ENCODE measurements around the gene GRAMD1B. TPM values are rescaled to one million over a fixed set of nuclear protein-coding genes. Genes with fewer than 3 reads are reported as not detected.

GRAMD1B gene
- total RNA-seq, 6 donors from 2014 or later, result 5.8 to 132 (median 10.1) TPM

DNA sequence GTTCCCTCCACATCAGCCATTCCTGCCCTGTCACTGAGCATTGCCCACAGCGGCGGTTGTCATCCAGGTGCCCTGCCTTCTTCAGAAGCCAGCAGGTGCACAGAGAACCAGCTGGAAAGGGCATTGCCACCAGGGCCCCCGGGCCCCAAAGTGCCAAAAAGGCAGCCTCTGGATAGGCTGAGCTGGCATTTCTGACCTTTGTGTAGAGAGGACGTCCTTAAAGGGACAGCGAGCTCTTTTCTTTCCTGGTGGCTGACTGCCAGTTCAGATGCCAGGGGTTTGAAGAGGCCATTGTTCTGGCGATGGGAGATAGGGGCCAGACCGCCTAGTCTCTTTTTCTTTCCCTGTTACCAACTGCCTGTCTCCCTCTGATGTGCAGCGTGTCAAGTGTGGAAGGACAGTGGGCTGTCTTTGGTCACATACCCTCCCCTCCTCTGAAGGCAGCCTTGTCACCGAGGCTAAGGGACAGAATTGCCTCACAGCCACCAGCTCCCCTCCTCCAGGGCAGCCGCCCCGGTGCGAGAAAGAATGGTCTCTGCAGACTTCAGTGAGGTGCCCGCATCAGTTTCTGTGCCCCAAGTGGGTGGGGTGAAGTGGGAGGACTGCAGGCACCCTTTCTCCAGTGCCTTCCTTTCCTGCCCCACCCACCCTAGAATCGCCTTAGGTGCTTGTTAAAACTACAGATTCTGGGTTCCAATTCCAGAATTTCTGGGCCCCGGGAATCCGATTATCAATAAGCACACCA lies 114.7 kb downstream of the GRAMD1B start:
- Histone ChIP-seq H3K27me3 (no peaks in the 10 kb centered on the region), H3K4me3 (no peak overlapping the region), H3K27ac (no peak overlapping the region), H3K36me3 (no peaks in the 10 kb centered on the region), H3K4me1 (no peaks in the 10 kb centered on the region), H3K9me3 (no peaks in the 10 kb centered on the region)
- DNase-seq (peak in 1 of 2 donors; percentile 25), ATAC-seq (ENCODE audit: low FRiP score in 2 of 2) (no peak)
- 54 to 67% methylated on average over 13 to 16 of the region's 16 CpGs for WGBS, 2 donors
- TF ChIP-seq, protein P1, sequence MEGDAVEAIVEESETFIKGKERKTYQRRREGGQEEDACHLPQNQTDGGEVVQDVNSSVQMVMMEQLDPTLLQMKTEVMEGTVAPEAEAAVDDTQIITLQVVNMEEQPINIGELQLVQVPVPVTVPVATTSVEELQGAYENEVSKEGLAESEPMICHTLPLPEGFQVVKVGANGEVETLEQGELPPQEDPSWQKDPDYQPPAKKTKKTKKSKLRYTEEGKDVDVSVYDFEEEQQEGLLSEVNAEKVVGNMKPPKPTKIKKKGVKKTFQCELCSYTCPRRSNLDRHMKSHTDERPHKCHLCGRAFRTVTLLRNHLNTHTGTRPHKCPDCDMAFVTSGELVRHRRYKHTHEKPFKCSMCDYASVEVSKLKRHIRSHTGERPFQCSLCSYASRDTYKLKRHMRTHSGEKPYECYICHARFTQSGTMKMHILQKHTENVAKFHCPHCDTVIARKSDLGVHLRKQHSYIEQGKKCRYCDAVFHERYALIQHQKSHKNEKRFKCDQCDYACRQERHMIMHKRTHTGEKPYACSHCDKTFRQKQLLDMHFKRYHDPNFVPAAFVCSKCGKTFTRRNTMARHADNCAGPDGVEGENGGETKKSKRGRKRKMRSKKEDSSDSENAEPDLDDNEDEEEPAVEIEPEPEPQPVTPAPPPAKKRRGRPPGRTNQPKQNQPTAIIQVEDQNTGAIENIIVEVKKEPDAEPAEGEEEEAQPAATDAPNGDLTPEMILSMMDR (IDR thresholded peaks at IDR 0.05), result no peak
- TF ChIP-seq POLR2A (IDR thresholded peaks at IDR 0.05) (no peak), POLR2AphosphoS5 (IDR thresholded peaks at IDR 0.05) (no peak), EP300 (IDR thresholded peaks at IDR 0.05) (no peak)

DNA sequence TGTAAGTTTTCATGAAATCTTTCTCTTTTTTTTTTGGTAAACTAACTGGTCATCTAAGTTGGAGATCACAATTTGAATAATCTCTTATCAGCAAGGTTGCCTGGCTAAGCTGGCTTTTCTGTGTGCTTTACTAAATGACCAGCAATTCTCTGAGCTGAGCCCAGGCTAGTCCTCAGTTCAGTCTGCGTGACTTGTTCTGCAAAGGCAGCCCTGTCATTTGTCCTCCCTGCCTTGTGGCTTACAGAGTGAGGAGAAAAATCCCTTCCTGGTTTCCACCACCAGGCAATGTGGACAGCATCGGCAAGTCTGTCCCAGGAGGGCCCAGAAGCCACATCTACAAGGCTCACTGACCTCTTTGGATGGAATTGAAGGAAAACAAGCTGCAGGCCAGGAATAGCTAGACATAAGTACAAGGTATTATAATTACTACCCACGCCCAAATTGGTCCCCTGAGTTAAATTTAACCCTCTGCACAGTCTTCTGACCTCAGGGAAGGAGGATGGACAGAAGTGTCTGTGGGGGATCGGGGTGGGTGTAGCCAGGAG lies 115.7 kb downstream of the GRAMD1B start:
- H3K4me3 ChIP-seq, result no peak overlapping the region
- H3K36me3 ChIP-seq, result no peaks in the 10 kb centered on the region
- H3K27me3 ChIP-seq, result no peaks in the 10 kb centered on the region
- TF ChIP-seq POLR2A (IDR thresholded peaks at IDR 0.05) (no peak), EP300 (IDR thresholded peaks at IDR 0.05) (no peak), POLR2AphosphoS5 (IDR thresholded peaks at IDR 0.05) (no peak)
- TF ChIP-seq, protein P1 (IDR thresholded peaks at IDR 0.05), result no peak
- no peaks in the 10 kb centered on the region for H3K4me1 ChIP-seq
- no peak overlapping the region for H3K27ac ChIP-seq
- DNase-seq (no peak), ATAC-seq (ENCODE audit: low FRiP score in 2 of 2) (no peak)
- 91 to 93% methylated on average over 4 of the region's 4 CpGs for WGBS, 2 donors
- H3K9me3 ChIP-seq, result no peaks in the 10 kb centered on the region

DNA sequence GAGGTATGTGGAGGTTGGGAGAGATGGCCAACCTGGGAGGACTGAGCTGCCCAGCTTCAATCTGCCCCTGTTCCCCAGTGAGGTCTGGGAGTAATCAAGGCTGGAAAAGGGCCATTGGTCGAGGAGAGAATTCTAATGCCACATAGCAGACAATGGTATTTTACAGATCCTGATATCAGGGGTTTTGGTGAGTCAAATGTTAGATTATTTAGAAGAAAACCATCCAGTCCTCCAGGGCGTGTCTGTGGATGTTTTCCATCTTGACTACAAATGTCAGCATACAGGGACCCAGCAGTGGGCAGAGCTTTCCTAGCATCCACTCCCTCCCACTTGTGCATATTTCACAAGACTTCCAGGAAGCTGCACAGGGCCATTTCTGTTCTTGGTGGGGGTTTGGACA lies 116.4 kb downstream of the GRAMD1B start:
- no peak for TF ChIP-seq POLR2AphosphoS5 (IDR thresholded peaks at IDR 0.05)
- TF ChIP-seq EP300 (IDR thresholded peaks at IDR 0.05), result no peak
- TF ChIP-seq POLR2A (IDR thresholded peaks at IDR 0.05), result no peak
- TF ChIP-seq, protein P1 (IDR thresholded peaks at IDR 0.05), result no peak
- H3K4me1 ChIP-seq, result no peaks in the 10 kb centered on the region
- ATAC-seq (ENCODE audit: low FRiP score in 2 of 2), result no peak
- H3K36me3 ChIP-seq, result no peaks in the 10 kb centered on the region
- WGBS, 2 donors, result 75 to 81% methylated on average over 2 of the region's 2 CpGs
- no peak overlapping the region for H3K4me3 ChIP-seq
- no peak overlapping the region for H3K27ac ChIP-seq
- no peaks in the 10 kb centered on the region for H3K9me3 ChIP-seq
- H3K27me3 ChIP-seq, result no peaks in the 10 kb centered on the region
- DNase-seq, result no peak

DNA sequence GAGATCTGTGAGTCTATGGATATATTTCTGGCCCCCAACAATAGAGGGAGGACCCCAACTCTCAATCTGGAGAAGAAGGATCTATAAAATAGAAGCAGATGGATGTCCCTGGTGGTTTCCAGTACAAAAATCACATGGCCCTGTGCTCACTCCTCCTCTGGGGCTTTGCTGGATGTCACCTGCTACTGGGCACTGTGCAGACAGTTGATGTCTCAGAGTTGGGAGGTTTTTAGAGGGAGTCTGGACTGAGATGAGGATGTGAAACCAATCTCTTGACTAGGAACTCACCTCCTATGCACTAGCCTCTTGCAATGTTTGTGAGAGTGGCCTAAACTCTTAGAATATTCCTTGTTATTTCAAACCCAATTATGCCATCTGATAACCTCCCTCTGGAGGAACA lies 117.1 kb downstream of the GRAMD1B start:
- Histone ChIP-seq H3K36me3 (no peaks in the 10 kb centered on the region), H3K9me3 (no peaks in the 10 kb centered on the region), H3K4me1 (no peaks in the 10 kb centered on the region), H3K4me3 (no peak overlapping the region), H3K27ac (no peak overlapping the region), H3K27me3 (no peaks in the 10 kb centered on the region)
- TF ChIP-seq POLR2AphosphoS5 (IDR thresholded peaks at IDR 0.05) (no peak), EP300 (IDR thresholded peaks at IDR 0.05) (no peak), POLR2A (IDR thresholded peaks at IDR 0.05) (no peak)
- TF ChIP-seq, protein P1 (IDR thresholded peaks at IDR 0.05), result no peak
- ATAC-seq (ENCODE audit: low FRiP score in 2 of 2) (no peak), DNase-seq (no peak)

DNA sequence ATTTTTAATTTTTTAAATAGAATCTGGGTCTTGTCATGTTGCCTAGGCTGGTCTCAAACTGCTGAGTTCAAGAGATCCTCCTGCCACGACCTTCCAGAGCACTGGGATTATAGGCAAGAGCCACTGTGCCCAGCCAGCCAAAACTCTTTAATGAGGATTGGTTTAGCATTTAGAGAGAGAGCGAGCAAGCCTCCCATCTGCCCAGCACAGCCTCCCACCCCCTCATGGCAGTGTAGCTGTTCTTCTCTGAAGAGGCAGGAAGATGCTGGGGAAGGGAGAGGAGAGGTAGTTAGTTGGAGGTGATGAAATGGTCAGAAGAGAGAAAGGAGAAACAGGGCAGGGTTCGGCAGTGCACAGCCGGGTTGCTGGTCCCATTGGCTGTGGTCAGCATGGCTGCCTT lies 118.7 kb downstream of the GRAMD1B start:
- TF ChIP-seq EP300 (IDR thresholded peaks at IDR 0.05), result no peak
- no peak for TF ChIP-seq POLR2AphosphoS5 (IDR thresholded peaks at IDR 0.05)
- TF ChIP-seq, protein P1 (IDR thresholded peaks at IDR 0.05), result no peak
- TF ChIP-seq POLR2A (IDR thresholded peaks at IDR 0.05), result no peak
- H3K9me3 ChIP-seq, result no peaks in the 10 kb centered on the region
- no peaks in the 10 kb centered on the region for H3K4me1 ChIP-seq
- H3K27ac ChIP-seq, result no peak overlapping the region
- H3K4me3 ChIP-seq, result no peak overlapping the region
- DNase-seq, result no peak
- 82 to 88% methylated on average over 4 of the region's 4 CpGs for WGBS, 2 donors
- no peak for ATAC-seq (ENCODE audit: low FRiP score in 2 of 2)
- H3K36me3 ChIP-seq, result no peaks in the 10 kb centered on the region
- H3K27me3 ChIP-seq, result no peaks in the 10 kb centered on the region
